Mesothelial cell of epicardium (in vitro differentiated cells): ENCODE measurements around the gene NLGN1. TPM values are rescaled to one million over a fixed set of nuclear protein-coding genes. Genes with fewer than 3 reads are reported as not detected.

Source experiments
- DNase-seq, 2 experiments: peaks; one replicate each; pipeline ENCODE4 v3.0.0; 2021; ENCODE audit warnings: low spot score in 2 of 2; ENCODE audit not compliant: unreplicated experiment in 2 of 2
- H3K27ac Mint-ChIP-seq: 2 replicates; pipeline ENCODE4 v1.8.0; 2021; ENCODE audit warnings: mixed read lengths
- H3K27me3 Mint-ChIP-seq: 2 replicates; pipeline ENCODE4 v1.8.0; 2021; ENCODE audit warnings: low read depth, mixed read lengths
- H3K36me3 Mint-ChIP-seq: 2 replicates; pipeline ENCODE4 v1.8.0; 2021; ENCODE audit warnings: mixed read lengths
- H3K4me1 Mint-ChIP-seq: 2 replicates; pipeline ENCODE4 v1.8.0; 2021; ENCODE audit warnings: mixed read lengths
- H3K4me3 Mint-ChIP-seq: 2 replicates; pipeline ENCODE4 v1.8.0; 2021; ENCODE audit warnings: mild to moderate bottlenecking, moderate library complexity, mixed read lengths
- H3K9me3 Mint-ChIP-seq: 2 replicates; pipeline ENCODE4 v1.8.0; 2021; ENCODE audit warnings: mixed read lengths
- CTCF ChIP-seq: fragments of 200-600 bp; sonication (generic); IDR thresholded peaks from one replicate; pipeline ENCODE4 v1.5.0; 2021; ENCODE audit warnings: antibody characterized with exemption; ENCODE audit not compliant: unreplicated experiment
- total RNA-seq: library from RNA; stranded (reverse); gene quantifications from 3 replicates; pipeline ENCODE4 v1.2.1, GENCODE V29; 2021

NLGN1 gene
- total RNA-seq, 1 donor from 2014 or later, result 4.2 TPM

DNA sequence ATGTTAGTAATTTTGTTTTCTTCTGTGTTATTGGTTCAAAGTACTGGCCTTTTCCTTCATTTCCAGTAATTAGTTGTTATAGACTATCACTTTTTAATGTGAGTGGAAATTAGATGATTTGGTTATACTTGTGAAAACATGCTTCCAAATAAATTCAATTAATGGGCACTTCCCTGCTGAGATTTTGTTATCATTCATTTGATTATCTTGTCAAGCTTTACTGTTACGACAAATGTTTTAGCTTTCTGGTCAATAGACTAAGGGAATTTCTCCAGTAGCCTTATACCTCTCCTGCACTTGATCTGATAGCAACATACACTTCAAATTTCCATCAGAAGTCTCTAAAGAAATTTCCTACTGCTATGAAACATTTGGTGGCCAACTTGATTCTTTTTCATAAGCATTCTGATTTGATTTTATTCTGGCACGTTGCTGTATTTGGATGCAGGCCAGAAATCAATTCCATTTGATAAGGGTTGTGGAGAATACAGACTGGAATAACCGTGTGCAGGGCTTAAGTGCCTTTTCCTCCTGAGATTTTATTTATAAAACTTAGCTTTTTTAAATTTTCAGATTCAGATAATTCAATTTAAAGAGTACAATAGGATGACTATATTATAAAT, 887.8 kb downstream of the NLGN1 start:
- Mint-ChIP-seq H3K4me3 (no peak overlapping the region), H3K9me3 (no peaks in the 10 kb centered on the region), H3K36me3 (no peaks in the 10 kb centered on the region), H3K4me1 (peaks cover 9% of the 10 kb centered on the region), H3K27ac (no peak overlapping the region), H3K27me3 (no peaks in the 10 kb centered on the region)
- no peak for DNase-seq
- TF ChIP-seq CTCF, result no peak

- DNase-seq, result no peak
- TF ChIP-seq CTCF, result no peak
- Mint-ChIP-seq H3K27ac (no peak overlapping the region), H3K27me3 (peaks cover 2% of the 10 kb centered on the region), H3K36me3 (no peaks in the 10 kb centered on the region), H3K4me1 (peaks cover 9% of the 10 kb centered on the region), H3K9me3 (no peaks in the 10 kb centered on the region), H3K4me3 (no peak overlapping the region)
These were observed 890.2 kb downstream of the NLGN1 start for GRCh38 chr3:174287705-174288104.

DNA sequence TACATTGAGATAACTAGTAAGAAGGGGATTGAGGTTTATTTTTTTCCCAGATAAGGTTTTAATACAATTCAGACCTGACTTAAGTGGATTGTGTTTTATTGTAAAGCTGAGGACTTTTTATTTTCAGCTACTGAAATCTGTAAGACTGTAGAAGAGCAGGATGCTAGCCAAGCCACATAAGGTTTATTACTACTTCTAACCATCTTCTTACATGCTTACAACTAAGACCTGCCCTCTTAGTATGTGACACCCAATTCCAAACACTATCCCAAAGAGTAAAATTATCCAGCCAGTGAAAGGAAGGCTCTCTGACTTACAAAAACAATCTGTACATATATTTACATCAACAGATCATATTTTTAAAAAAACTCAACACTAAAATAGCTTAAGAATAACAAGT, 897.1 kb downstream of the NLGN1 start:
- H3K27me3 Mint-ChIP-seq, result peaks cover 4% of the 10 kb centered on the region
- peaks cover 17% of the 10 kb centered on the region for H3K4me1 Mint-ChIP-seq
- H3K9me3 Mint-ChIP-seq, result peaks cover 4% of the 10 kb centered on the region
- H3K36me3 Mint-ChIP-seq, result no peaks in the 10 kb centered on the region
- DNase-seq, result no peak
- no peak overlapping the region for H3K4me3 Mint-ChIP-seq
- TF ChIP-seq CTCF, result no peak
- no peak overlapping the region for H3K27ac Mint-ChIP-seq

DNA sequence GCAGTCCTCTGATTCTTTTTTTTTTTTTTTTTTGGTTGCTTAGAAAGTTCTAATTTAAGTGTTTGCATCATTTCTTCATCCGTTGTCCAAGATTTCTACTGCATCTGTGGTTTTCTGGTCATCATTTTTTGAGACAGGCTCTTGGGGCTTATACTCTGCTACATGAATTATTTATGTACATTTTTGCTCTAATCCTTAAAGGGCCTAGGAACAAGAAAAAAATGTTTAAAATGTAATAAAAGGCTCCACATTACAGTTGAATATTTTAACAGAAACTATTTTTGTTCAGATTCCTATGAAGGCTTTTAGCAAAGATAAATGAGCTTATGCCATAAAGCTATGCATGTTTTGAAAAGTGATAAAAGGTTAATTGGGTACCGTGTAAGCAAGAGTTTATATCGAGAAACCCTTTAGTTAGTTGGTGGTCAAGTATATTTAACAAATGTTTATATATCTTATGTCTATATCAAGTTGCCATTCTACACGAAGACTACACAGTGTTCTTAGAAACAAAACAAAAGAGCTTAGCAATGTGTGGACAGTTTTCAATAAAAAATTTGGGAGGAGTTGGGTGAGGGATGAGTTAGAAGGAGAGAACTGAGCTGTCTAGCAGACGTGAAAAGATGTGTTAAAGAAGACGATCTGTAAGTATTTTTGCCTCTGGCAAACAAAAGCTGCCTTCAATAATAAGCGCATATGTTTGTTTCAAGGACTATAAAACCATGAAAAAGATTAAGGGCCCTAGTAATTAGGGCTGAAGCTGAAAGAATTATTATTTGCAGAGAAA, 898.0 kb downstream of the NLGN1 start:
- Mint-ChIP-seq H3K4me1 (peaks cover 17% of the 10 kb centered on the region), H3K36me3 (no peaks in the 10 kb centered on the region), H3K27ac (no peak overlapping the region), H3K27me3 (peaks cover 4% of the 10 kb centered on the region), H3K9me3 (peaks cover 4% of the 10 kb centered on the region), H3K4me3 (no peak overlapping the region)
- no peak for DNase-seq
- no peak for TF ChIP-seq CTCF

DNA sequence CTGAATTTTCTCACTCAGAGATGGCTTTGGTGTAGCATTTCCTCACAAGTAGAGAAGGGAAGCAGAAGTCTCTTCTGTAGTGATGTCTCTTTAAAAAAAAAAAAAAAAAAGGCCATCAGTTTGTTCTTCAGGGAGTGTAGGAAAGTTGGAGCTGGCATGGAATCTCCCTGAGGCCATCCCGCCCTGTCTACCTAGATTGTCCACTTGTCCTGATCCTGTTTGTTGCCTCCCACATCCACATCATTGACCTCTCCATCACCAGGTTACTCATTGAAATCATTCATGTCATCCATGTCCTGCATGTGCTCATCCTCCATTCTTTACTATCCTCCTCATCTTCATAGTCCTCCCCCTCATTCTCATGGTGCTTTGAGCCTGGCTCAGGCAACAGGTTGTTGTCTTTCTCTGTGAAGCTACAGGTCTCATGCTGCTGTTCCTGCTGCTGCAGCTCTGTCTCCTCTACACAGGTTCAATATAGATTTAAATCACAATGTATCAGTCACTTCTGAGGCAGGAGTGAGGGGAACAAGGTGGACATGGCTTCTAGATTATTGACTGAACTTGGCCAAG, 905.3 kb downstream of the NLGN1 start:
- H3K4me3 Mint-ChIP-seq, result no peak overlapping the region
- TF ChIP-seq CTCF, result no peak
- H3K27ac Mint-ChIP-seq, result no peak overlapping the region
- DNase-seq, result no peak
- no peaks in the 10 kb centered on the region for H3K4me1 Mint-ChIP-seq
- H3K36me3 Mint-ChIP-seq, result no peaks in the 10 kb centered on the region
- peaks cover 2% of the 10 kb centered on the region for H3K27me3 Mint-ChIP-seq
- peaks cover 4% of the 10 kb centered on the region for H3K9me3 Mint-ChIP-seq
